SK-N-MC (cell line): ENCODE data around the gene GJA10.

Experiments
- DNase-seq: peaks from one replicate; pipeline ENCODE4 v3.0.0-alpha.2; 2011; ENCODE audit warnings: low read depth, low spot score
- H3K27ac ChIP-seq: fragments of 200-600 bp; sonication (generic); 2 replicates; pipeline ENCODE4 v1.5.1; 2016; ENCODE audit warnings: mixed run types
- H3K36me3 ChIP-seq: fragments of 200-600 bp; sonication (generic); 2 replicates; pipeline ENCODE4 v1.6.1; 2017; ENCODE audit warnings: antibody characterized with exemption, low read length, mixed read lengths; ENCODE audit not compliant: insufficient read depth
- H3K4me3 ChIP-seq: fragments of 200-600 bp; sonication (generic); 2 replicates; pipeline ENCODE4 v1.5.1; 2016
- H3K9ac ChIP-seq: fragments of 200-600 bp; sonication (generic); 2 replicates; pipeline ENCODE4 v1.8.0; 2017; ENCODE audit warnings: mixed run types, mixed read lengths; ENCODE audit not compliant: insufficient read length
- H3K9me3 ChIP-seq: fragments of 200-600 bp; sonication (generic); 2 replicates; pipeline ENCODE4 v1.6.1; 2017; ENCODE audit warnings: low read depth, mild to moderate bottlenecking, antibody characterized with exemption, low read length, moderate library complexity, mixed read lengths
- EZH2 ChIP-seq: fragments of 200-600 bp; sonication (generic); IDR thresholded peaks from one replicate; pipeline ENCODE4 v1.6.1; 2017; ENCODE audit warnings: antibody characterized with exemption
- FOXP2 ChIP-seq: optimal IDR thresholded peaks from 2 replicates; pipeline ENCODE3; 2011; ENCODE audit warnings: mild to moderate bottlenecking, moderate library complexity; ENCODE audit not compliant: insufficient read depth; ENCODE audit errors: extremely low read length, control extremely low read depth
- POLR2AphosphoS5 ChIP-seq: IDR thresholded peaks from 2 replicates; pipeline ENCODE4 v1.6.1; 2012; ENCODE audit warnings: mild to moderate bottlenecking, low read depth, low read length, borderline replicate concordance

GJA10 gene

DNA sequence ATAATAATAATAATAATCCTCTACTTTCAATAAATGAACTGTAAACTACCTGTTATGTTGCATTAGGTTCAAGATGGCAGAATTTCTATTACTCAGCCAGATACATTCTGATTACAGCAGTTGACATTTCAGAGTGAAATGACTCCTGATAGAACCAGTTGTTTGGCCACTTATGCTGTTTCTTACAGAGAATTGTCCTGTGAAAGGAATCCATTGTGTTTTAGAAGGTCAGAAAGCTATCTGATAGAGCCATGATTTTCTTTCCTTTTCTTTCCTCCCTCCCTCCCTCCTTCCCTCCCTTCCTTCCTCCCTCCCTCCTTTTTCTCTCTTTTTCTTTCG, 16.6 kb downstream of the GJA10 start:
- Histone ChIP-seq H3K4me3 (no peak overlapping the region), H3K36me3 (no peaks in the 10 kb centered on the region), H3K27ac (no peak overlapping the region), H3K9ac (no peak overlapping the region), H3K9me3 (no peaks in the 10 kb centered on the region)
- no peak for DNase-seq
- no peak for TF ChIP-seq POLR2AphosphoS5
- TF ChIP-seq FOXP2, result no peak
- TF ChIP-seq EZH2, result no peak

DNA sequence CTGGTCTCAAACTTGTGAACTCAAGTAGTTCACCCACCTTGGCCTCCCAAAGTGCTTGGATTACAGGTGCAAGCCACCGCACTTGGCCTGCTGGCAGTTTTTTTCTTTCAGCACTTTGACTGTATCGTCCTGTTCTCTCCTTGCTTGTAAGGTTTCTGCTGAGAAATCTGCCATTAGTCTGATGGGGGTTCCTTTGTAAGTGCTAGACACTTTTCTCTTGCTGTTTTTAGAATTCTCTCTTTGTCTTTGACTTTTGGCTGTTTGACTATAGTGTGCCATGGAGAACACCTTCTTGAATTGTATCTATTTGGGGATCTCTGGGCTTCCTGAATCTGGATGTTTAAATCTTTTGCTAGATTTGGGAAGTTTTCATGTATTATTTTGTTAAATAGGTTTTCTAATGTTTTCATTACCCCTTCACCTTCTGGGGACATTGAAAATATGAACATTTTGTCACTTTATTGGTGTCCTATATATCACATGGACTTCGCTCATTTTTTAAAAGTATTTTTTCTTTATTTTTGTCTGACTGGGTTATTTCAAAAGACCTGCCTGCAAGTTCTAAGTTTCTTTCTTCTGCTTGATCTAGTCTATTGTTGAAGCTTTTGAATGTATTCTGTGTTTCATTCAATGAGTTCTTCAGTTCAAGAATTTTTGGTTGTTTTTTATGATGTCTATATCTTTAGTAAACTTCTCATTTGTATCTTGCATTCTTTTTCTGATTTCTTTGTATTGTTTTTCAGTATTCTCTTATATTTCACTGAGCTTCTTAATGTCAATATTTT, 22.1 kb downstream of the GJA10 start:
- no peak overlapping the region for H3K4me3 ChIP-seq
- no peaks in the 10 kb centered on the region for H3K9me3 ChIP-seq
- H3K9ac ChIP-seq, result no peak overlapping the region
- no peak overlapping the region for H3K27ac ChIP-seq
- no peak for TF ChIP-seq FOXP2
- TF ChIP-seq EZH2, result no peak
- TF ChIP-seq POLR2AphosphoS5, result no peak
- H3K36me3 ChIP-seq, result no peaks in the 10 kb centered on the region
- no peak for DNase-seq

DNA sequence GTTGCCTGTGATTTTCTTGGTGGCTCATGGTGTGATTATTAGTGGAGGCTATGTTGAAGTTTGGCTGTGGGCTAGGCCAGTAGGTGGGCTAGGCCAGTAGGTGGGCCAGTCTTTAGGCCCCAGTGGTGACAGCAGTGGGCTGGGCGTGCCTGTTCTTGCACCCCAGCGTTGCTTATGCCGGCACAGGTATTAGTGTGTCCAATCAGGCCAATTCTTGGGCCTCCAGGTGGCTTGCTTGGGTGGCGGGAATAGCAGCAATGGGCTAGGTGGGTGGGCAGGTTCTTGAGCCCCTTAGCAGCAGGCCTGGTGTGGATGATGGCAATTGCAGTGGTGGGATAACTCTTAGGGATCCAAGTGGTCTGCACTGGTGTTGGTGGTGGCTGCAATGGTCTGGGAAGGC, 22.9 kb downstream of the GJA10 start:
- Histone ChIP-seq H3K4me3 (no peak overlapping the region), H3K9ac (no peak overlapping the region), H3K27ac (no peak overlapping the region), H3K36me3 (no peaks in the 10 kb centered on the region), H3K9me3 (no peaks in the 10 kb centered on the region)
- TF ChIP-seq EZH2 (no peak), POLR2AphosphoS5 (no peak), FOXP2 (no peak)
- DNase-seq, result no peak

DNA sequence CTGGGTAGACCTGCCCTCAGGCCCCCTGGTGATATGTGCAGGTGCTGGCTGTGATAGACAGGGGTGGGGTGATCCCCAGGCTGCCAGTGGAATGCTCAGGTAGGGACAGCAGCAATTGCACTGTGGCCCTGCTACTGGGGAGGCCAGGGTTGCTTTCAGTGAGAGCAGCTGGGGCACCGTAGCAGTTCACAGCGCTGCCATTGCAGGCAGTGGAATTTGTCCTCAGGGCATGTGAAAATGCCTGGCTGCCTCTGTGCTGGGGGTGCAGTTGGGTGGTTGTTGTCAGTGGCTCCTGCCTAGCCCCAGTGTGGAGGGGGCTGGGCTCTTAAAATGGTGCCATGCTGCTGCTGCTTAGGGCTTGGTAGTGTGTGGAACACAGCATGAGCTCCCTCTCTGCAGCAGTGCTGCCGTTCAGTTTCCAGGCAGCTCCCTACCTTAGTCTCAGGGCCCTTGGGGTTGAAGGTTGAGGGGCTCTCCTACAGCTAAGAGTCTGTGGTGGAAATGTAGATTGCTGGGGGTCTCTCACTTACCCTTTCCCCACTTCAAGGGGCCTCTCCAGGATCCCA, 23.6 kb downstream of the GJA10 start:
- no peak for DNase-seq
- Histone ChIP-seq H3K4me3 (no peak overlapping the region), H3K27ac (no peak overlapping the region), H3K9ac (no peak overlapping the region), H3K36me3 (no peaks in the 10 kb centered on the region), H3K9me3 (no peaks in the 10 kb centered on the region)
- TF ChIP-seq EZH2 (no peak), FOXP2 (no peak), POLR2AphosphoS5 (no peak)

DNA sequence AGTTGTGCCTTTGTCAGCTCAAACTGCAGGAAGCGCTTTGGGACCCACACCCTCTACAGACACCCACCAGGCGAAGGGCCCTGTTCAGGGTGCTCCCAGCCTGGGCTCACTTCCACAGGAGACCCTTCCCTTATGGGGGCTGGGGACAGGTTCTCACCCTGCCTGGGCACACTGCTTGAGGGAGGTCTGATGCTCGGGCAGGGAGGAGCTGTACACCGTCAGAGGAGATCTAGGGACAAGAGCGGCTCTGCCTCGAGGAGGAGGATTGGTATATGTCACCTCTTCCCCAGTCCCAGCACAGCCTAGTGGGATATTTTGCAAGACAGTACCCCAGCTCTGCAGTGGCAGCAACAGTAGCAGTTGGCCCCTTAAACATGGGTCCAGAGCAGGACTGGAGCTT, 26.9 kb downstream of the GJA10 start:
- no peaks in the 10 kb centered on the region for H3K9me3 ChIP-seq
- DNase-seq, result no peak
- H3K4me3 ChIP-seq, result no peak overlapping the region
- TF ChIP-seq FOXP2, result no peak
- TF ChIP-seq EZH2, result no peak
- no peak for TF ChIP-seq POLR2AphosphoS5
- H3K27ac ChIP-seq, result no peak overlapping the region
- H3K36me3 ChIP-seq, result no peaks in the 10 kb centered on the region
- no peak overlapping the region for H3K9ac ChIP-seq

DNA sequence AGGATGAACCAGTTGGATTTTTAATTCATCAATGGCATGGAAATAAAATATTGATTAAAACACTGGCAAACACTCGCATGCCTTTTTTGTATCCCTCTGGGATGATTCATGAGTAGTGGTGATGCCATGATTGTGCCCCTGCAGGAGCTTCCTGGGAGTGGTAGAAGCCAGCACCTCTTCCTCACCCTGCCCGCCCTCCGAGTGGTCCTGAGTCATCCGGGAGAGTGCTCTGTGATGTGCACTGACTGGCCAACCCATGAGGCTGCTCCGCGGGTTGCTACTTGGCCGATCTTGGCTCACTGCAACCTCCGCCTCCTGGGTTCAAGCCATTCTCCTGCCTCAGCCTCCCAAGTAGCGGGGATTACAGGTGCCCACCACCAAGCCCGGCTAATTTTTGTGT, 27.4 kb downstream of the GJA10 start:
- no peak for DNase-seq
- Histone ChIP-seq H3K9me3 (no peaks in the 10 kb centered on the region), H3K9ac (no peak overlapping the region), H3K4me3 (no peak overlapping the region), H3K27ac (no peak overlapping the region), H3K36me3 (no peaks in the 10 kb centered on the region)
- TF ChIP-seq EZH2 (no peak), FOXP2 (no peak), POLR2AphosphoS5 (no peak)

DNA sequence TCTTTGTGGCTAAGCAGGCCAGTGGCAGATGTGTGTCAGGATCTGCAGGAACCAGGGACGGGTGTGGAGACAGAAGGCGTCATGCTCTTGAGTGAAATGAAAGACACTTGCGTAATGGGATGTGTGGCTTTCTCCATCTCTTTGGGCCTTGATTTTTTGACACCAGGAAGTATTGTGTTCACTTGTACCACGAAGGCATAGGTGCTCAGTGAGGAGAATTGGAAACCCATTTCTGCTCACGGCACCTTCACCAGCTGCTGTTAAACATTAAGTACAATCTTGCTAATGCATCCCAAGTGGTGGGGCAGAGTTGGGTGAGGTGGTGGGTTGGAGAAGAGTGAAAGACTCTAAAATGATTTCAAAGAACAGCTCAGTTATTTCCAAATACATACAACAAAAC, 30.0 kb downstream of the GJA10 start:
- DNase-seq, result no peak
- no peak for TF ChIP-seq POLR2AphosphoS5
- TF ChIP-seq EZH2, result no peak
- no peak for TF ChIP-seq FOXP2
- H3K27ac ChIP-seq, result no peak overlapping the region

DNA sequence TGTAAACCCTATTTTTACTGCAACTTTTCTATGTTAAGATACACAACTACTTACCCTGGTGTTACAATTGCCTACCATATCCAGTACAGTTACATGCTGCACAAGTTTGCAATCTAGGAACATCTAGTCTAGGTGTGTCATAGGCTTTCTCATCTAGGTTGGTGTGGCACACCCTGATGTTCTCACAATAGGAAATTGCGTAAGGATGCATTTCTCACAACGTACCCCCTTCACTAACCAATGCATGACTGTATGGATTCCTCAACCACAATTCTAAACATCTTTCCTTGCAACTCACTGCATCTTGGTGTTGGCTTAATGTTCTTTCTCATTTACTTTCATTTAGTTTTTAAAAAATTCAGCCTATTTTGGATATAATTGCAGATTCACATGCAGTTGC, 31.6 kb downstream of the GJA10 start:
- H3K9ac ChIP-seq, result no peak overlapping the region
- H3K9me3 ChIP-seq, result no peaks in the 10 kb centered on the region
- H3K27ac ChIP-seq, result no peak overlapping the region
- no peaks in the 10 kb centered on the region for H3K36me3 ChIP-seq
- no peak for TF ChIP-seq FOXP2
- TF ChIP-seq POLR2AphosphoS5, result no peak
- no peak for TF ChIP-seq EZH2
- DNase-seq, result no peak
- no peak overlapping the region for H3K4me3 ChIP-seq

More for the DNA sequence above, 30.0 kb downstream of the GJA10 start:
- Histone ChIP-seq H3K4me3 (no peak overlapping the region), H3K36me3 (no peaks in the 10 kb centered on the region), H3K9me3 (no peaks in the 10 kb centered on the region), H3K9ac (no peak overlapping the region)
